GM12878 (cell line): ENCODE results near the gene PPP5C. TPM values are rescaled to one million over a fixed set of nuclear protein-coding genes. Genes with fewer than 3 reads are reported as not detected.

ENCODE experiments used
- ASH2L ChIP-seq: fragments of 300-600, 200-600 bp; sonication (generic); IDR thresholded peaks from 2 replicates; pipeline ENCODE4 v1.6.1; 2017; ENCODE audit warnings: low read depth, mild to moderate bottlenecking, borderline replicate concordance
- BRCA1 ChIP-seq: IDR thresholded peaks from 2 replicates; pipeline ENCODE4 v1.6.1; 2011; ENCODE audit warnings: low read depth, low read length, improper control_type of control experiment
- CBX5 ChIP-seq: sonication (generic); IDR thresholded peaks from 2 replicates; pipeline ENCODE4 v1.6.1; 2016; ENCODE audit warnings: low read depth, moderate library complexity, mild to moderate bottlenecking, inconsistent platforms
- E2F8 ChIP-seq: fragments of 450-650 bp; IDR thresholded peaks from 2 replicates; pipeline ENCODE4 v1.6.1; 2018; ENCODE audit warnings: mild to moderate bottlenecking, low read depth, moderate library complexity; ENCODE audit not compliant: partially characterized antibody
- JUND ChIP-seq: IDR thresholded peaks from 2 replicates; pipeline ENCODE4 v1.6.1; 2012; ENCODE audit warnings: low read depth, mild to moderate bottlenecking, low read length, improper control_type of control experiment, moderate library complexity
- LARP7 ChIP-seq: fragments of 450-650 bp; IDR thresholded peaks from 2 replicates; pipeline ENCODE4 v1.6.1; 2017; ENCODE audit warnings: mild to moderate bottlenecking
- NFXL1 ChIP-seq: fragments of 450-650 bp; IDR thresholded peaks from 2 replicates; pipeline ENCODE4 v1.6.1; 2017; ENCODE audit warnings: antibody characterized with exemption, mild to moderate bottlenecking, borderline replicate concordance
- PAX8 ChIP-seq: fragments of 450-650 bp; IDR thresholded peaks from 2 replicates; pipeline ENCODE4 v1.6.1; 2017; ENCODE audit warnings: mild to moderate bottlenecking, moderate library complexity
- RELB ChIP-seq: fragments of 450-650 bp; IDR thresholded peaks from 2 replicates; pipeline ENCODE4 v1.6.1; 2017; ENCODE audit warnings: low read depth, mild to moderate bottlenecking, moderate library complexity
- SIN3A ChIP-seq: IDR thresholded peaks from 2 replicates; pipeline ENCODE4 v1.6.1; 2012; ENCODE audit warnings: low read depth, low read length, improper control_type of control experiment
- SMAD5 ChIP-seq: IDR thresholded peaks from 2 replicates; pipeline ENCODE4 v1.6.1; 2016; ENCODE audit warnings: antibody characterized with exemption, low read depth
- YBX1 ChIP-seq: fragments of 450-650 bp; IDR thresholded peaks from 2 replicates; pipeline ENCODE4 v1.6.1; 2016; ENCODE audit warnings: antibody characterized with exemption
- ZBTB33 ChIP-seq: fragments of 450-650 bp; IDR thresholded peaks from 2 replicates; pipeline ENCODE4 v1.6.1; 2017; ENCODE audit warnings: mild to moderate bottlenecking
- ZNF217 ChIP-seq: fragments of 450-650 bp; IDR thresholded peaks from 2 replicates; pipeline ENCODE4 v1.6.1; 2017; ENCODE audit warnings: antibody characterized with exemption, mild to moderate bottlenecking
- ZZZ3 ChIP-seq: IDR thresholded peaks from 2 replicates; pipeline ENCODE4 v1.6.1; 2011; ENCODE audit warnings: low read depth; ENCODE audit not compliant: control insufficient read depth, insufficient read length
- polyA plus RNA-seq, 11 experiments: library from polyadenylated mRNA; depleted of rRNA in 4 of 11; unstranded in 6 of 11; stranded (reverse) in 5 of 11; fragments of >200 nt; fragmentation: Nextera tagmentation in 4 of 11; fragmentation: Illumina TruSeq in 1 of 11; extraction: Ambion mirVana in 4 of 11; extraction: Trizol in 1 of 11; gene quantifications; 1 replicate in 1 of 11; 2 replicates in 10 of 11; pipeline versions ENCODE4 v1.2.1 to v1.2.3, GENCODE V29; 2011 to 2016; ENCODE audit warnings: inconsistent platforms in 2 of 11, missing spikeins in 2 of 11, low read depth in 1 of 11
- total RNA-seq, 4 experiments: library from RNA; depleted of rRNA in 3 of 4; stranded (reverse); fragments of >200 nt in 3 of 4; fragmentation: Illumina TruSeq in 1 of 4; extraction: Trizol in 1 of 4; gene quantifications; 2 replicates each; pipeline versions ENCODE4 v1.2.1 to v1.2.3, GENCODE V29; 2013 to 2021
- TF ChIP-seq, protein P1 (sequence below): fragments of 150-350 bp; IDR thresholded peaks from 2 replicates; pipeline ENCODE4 v1.6.1; 2016; ENCODE audit warnings: low read depth, low read length
- TF ChIP-seq, protein P2 (sequence below): IDR thresholded peaks from 2 replicates; pipeline ENCODE4 v1.6.1; 2011; ENCODE audit warnings: borderline replicate concordance, low read depth, mild to moderate bottlenecking, moderate library complexity, low read length; ENCODE audit not compliant: insufficient read depth, poor library complexity, severe bottlenecking

The PPP5C gene
- total and polyA plus RNA-seq, 10 of the 15 experiments (the other 5 are each of a cell fraction or from before 2014, with no cell fraction given) = 1.1 to 154 (median 94.5) TPM

DNA sequence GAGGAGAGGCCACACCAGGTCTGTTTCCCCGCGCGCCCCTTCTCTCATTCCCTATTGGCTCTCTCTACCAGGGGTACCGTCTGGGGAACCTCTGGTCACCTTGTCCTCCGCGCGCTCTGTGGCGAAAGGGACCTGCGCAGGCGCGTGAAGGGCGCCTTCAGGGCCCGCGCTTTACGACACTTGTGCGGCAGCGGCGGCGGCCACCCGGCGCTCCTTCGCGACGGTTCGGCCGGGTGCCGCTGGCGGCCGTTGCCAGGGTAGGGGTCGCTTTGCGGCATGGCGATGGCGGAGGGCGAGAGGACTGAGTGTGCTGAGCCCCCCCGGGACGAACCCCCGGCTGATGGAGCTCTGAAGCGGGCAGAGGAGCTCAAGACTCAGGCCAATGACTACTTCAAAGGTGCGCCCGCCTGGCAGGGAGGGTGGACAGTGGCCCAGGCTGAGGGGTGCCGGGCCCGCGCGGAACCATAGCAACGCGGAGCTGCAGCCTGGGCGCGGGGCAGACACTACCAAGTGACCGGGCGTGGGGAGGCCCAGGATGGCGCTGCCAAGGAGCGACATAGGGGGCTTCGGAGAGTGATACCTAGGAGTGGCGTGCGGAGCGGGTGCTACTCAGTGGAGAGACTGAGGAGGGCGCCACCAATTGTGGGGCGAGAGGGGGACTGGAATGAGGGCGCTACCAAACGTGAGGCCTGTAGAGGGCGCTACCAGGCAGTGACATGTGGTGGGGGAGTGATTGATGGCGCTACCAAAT is at the start of gene PPP5C (continued):
- TF ChIP-seq, protein P1, sequence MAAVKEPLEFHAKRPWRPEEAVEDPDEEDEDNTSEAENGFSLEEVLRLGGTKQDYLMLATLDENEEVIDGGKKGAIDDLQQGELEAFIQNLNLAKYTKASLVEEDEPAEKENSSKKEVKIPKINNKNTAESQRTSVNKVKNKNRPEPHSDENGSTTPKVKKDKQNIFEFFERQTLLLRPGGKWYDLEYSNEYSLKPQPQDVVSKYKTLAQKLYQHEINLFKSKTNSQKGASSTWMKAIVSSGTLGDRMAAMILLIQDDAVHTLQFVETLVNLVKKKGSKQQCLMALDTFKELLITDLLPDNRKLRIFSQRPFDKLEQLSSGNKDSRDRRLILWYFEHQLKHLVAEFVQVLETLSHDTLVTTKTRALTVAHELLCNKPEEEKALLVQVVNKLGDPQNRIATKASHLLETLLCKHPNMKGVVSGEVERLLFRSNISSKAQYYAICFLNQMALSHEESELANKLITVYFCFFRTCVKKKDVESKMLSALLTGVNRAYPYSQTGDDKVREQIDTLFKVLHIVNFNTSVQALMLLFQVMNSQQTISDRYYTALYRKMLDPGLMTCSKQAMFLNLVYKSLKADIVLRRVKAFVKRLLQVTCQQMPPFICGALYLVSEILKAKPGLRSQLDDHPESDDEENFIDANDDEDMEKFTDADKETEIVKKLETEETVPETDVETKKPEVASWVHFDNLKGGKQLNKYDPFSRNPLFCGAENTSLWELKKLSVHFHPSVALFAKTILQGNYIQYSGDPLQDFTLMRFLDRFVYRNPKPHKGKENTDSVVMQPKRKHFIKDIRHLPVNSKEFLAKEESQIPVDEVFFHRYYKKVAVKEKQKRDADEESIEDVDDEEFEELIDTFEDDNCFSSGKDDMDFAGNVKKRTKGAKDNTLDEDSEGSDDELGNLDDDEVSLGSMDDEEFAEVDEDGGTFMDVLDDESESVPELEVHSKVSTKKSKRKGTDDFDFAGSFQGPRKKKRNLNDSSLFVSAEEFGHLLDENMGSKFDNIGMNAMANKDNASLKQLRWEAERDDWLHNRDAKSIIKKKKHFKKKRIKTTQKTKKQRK = no peak
- TF ChIP-seq CBX5 = no peak
- TF ChIP-seq NFXL1 = no peak
- TF ChIP-seq ASH2L = no peak
- TF ChIP-seq BRCA1 = no peak
- TF ChIP-seq RELB = peak; percentile 31; the same call in 1 of the 2 replicates
- TF ChIP-seq YBX1 = no peak
- no peak for TF ChIP-seq ZZZ3
- TF ChIP-seq ZBTB33 = no peak; the same call in 1 of the 2 replicates
- TF ChIP-seq, protein P2, sequence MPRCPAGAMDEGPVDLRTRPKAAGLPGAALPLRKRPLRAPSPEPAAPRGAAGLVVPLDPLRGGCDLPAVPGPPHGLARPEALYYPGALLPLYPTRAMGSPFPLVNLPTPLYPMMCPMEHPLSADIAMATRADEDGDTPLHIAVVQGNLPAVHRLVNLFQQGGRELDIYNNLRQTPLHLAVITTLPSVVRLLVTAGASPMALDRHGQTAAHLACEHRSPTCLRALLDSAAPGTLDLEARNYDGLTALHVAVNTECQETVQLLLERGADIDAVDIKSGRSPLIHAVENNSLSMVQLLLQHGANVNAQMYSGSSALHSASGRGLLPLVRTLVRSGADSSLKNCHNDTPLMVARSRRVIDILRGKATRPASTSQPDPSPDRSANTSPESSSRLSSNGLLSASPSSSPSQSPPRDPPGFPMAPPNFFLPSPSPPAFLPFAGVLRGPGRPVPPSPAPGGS = no peak
- peak; percentile 43 for TF ChIP-seq E2F8
- 0 out of 2 replicates have a peak, but pooled peaks have one; percentile 10 for TF ChIP-seq JUND
- TF ChIP-seq LARP7 = peak; percentile 92
- TF ChIP-seq SIN3A = no peak
- TF ChIP-seq PAX8 = no peak
- TF ChIP-seq SMAD5 = peak; percentile 70
- TF ChIP-seq ZNF217 = no peak
